M059J (cell line): ENCODE data around the gene NOTCH4. TPM values are rescaled to one million over a fixed set of nuclear protein-coding genes. Genes with fewer than 3 reads are reported as not detected.

Experiments
- DNase-seq: peaks from one replicate; pipeline ENCODE4 v3.0.0-alpha.2; 2012; ENCODE audit warnings: low read depth
- total RNA-seq: library from RNA; depleted of rRNA; stranded (reverse); fragments of >200 nt; shearing (Covaris generic); gene quantifications from 2 replicates; pipeline ENCODE4 v1.2.3, GENCODE V29; 2014

The NOTCH4 gene
- total RNA-seq, 1 experiment from 2014 or later = 2.2 TPM

DNA sequence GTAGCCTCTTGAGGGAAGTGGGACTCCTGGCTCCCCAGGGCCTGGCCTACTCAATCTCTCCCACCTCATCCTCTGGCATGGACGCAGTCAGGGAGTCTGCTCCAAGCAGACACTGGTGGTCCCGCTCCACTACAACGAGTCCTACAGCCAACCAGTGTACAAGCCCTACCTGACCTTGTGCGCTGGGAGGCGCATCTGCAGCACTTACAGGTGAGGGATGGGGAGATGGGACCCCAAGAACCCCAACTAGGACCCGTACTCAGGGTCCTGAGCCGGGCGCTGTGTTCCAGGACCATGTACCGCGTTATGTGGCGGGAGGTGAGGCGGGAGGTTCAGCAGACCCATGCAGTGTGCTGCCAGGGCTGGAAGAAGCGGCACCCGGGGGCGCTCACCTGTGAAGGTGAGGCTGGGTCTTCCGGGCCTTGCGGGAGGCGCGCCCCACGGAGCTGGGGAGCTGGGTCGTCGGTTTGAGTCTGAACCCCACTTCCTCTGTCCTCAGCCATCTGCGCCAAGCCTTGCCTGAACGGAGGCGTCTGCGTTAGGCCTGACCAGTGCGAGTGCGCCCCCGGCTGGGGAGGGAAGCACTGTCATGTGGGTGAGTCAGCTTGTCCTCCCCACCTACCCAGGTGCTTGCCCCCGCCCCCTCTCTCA lies 57.3 kb downstream of the NOTCH4 start:
- DNase-seq = no peak

DNA sequence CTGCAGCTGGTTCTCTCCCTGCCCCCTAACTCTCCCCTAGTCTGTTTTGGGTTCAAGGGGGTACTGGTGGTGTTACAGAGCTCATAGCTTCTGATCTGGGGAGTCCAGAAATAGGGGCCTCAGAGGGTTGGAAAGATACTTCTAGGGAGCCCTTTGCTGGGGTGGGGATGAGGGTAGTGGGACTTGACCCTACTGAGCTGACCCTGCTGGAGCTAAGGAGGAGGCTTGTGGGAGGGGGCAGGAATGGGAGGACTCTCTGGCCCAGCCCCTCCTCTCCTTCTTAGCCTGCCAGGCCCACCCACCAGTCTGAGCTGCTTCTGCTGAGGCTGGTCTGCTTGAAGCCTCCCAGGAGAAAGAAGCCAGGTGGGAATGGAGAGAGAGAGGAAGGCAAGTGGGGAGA lies 59.6 kb downstream of the NOTCH4 start, which contains the start of gene EGFL8:
EGFL8 (plus strand) TSS at position 301 of the 400 bp plus-strand sequence. CDS start 1,571 bp downstream, outside the sequence.
- DNase-seq = no peak

DNA sequence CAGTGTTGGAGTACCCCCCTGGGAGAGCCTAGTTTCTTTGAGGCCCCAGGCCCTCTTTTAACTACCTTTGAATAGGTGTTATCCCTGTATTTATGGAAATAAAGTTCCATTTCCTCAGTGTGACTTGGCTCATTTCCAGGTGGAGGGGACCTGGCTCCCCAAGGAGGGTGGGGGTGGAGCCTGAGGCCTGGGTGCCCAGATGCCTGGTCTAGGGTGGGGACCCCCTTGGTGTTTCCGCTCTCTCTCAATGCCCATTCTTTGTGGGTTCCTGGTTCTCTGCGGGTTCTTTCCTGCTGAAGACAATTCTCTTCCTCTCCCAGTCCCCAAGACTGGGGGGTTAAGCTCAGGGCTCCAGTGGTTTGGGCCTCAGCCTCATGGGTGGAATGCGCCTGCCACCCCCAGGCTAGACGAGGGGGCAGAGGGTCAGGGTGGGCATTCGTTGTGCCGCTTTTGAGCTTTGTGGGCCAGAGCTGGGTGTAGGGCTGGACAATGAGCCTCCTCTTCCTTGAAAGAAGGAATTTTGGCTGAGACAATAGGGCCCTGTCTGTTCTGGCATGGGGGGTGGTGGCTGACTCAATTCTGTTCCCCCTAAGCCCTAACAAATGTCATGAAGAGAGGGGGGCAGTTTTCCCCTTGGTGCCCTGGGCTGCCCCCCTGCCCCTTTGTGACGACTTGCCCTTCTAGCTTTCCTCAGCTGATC lies 60.2 kb downstream of the NOTCH4 start:
- no peak for DNase-seq

DNA sequence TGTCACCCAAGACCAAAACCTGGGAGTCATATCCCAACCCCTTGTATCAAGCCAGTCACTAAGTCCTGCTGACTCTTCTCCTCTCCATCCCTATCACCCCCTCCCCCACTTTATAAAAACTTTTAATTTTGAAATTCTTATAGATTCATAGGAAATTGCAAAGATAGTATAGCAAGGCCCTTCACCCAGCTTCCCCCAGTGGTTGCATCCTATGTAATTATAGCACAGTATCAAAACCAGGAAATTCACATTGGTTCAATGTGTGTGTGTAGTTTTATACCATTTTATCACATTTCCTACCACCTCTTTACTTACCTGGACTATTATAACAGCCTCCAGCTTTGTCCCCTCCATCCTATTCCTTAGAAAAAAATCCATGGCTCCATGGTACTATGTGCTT lies 65.8 kb downstream of the NOTCH4 start:
- DNase-seq = no peak

DNA sequence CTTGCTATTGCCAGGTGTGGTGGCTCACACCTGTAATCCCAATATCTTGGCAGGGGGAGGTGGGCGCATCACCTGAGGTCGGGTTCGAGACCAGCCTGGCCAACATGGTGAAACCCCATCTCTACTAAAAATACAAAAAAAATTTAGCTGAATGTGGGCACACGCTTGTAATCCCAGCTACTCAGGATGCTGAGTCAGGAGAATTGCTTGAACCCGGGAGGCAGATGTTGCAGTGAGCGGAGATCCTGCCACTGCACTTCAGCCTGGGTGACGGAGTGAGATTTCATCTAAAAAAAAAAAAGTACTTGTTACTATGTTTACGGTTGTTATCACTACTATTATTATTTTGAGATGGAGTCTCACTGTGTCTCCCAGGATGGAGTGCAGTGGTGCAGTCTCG lies 67.0 kb downstream of the NOTCH4 start:
- no peak for DNase-seq

DNA sequence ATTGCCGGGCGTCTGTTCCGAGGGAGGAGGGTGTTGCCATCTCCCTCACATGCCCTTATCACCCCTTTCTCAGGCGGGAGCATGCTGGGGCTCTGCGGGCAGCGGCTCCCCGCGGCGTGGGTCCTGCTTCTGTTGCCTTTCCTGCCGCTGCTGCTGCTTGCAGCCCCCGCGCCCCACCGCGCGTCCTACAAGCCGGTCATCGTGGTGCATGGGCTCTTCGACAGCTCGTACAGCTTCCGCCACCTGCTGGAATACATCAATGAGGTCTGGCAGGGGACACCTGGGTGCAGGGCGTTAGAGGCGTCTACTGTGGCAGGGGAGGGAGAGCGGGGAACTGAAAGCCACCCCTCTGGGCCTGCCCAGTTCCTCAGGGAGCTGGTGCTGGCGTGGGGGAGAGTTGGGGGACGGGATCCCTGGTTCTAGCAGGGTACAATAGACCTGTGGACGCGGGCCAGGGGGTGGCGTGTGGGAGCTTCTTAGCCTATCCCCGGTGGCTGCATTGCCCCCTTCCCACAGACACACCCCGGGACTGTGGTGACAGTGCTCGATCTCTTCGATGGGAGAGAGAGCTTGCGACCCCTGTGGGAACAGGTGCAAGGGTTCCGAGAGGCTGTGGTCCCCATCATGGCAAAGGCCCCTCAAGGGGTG lies 69.2 kb downstream of the NOTCH4 start:
- DNase-seq = peak; percentile 78

DNA sequence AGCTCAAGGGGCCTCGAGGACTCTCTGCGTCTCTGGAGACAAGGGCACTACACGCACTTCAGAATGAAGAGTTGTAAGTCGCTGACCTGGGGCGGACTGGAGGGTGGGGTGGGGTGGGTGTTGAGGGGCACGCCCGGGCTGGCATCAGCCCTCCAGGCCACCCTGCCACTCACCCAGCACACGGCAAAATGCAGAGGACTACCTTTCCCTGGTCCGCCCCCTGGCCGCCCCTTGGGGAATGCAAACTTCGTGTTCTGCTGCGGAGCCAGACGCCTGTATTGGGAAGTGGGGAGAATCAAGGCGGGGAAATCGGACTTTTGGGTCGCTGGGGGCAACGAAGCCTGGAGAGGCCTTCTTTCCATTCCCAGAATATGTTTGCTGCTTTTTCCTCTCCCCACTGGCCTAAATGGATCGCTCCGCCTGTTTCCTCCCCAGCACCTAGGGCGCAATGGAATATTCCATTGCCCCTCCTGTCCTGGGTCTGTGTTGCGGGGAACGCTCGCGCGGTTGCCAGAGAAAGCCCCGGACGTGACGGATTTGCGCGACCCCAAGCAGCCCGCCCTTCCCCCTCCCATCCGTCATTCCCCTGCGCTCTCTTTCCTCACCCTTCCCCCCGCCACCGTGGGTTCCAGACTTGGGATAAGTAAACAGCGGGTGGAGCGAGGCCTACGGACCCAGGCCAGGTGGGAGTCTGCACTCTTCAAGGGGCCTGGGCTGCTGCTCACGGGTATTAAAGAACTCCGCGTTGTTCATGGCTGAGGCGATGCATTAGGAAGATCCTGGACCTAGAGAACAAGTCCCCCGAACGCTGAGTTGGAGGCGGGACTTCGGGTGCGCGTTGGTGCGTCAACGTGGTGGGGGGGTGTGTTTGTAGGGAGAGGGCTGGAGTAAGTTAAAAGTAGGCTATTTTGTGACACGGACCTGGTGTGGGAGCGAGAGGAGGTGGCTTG lies 70.0 kb downstream of the NOTCH4 start, which contains the start of gene PPT2:
PPT2 (plus strand) TSS at position 578 of the 950 bp plus-strand sequence. CDS start 454 bp downstream, outside the sequence.
- DNase-seq = peak; percentile 87

DNA sequence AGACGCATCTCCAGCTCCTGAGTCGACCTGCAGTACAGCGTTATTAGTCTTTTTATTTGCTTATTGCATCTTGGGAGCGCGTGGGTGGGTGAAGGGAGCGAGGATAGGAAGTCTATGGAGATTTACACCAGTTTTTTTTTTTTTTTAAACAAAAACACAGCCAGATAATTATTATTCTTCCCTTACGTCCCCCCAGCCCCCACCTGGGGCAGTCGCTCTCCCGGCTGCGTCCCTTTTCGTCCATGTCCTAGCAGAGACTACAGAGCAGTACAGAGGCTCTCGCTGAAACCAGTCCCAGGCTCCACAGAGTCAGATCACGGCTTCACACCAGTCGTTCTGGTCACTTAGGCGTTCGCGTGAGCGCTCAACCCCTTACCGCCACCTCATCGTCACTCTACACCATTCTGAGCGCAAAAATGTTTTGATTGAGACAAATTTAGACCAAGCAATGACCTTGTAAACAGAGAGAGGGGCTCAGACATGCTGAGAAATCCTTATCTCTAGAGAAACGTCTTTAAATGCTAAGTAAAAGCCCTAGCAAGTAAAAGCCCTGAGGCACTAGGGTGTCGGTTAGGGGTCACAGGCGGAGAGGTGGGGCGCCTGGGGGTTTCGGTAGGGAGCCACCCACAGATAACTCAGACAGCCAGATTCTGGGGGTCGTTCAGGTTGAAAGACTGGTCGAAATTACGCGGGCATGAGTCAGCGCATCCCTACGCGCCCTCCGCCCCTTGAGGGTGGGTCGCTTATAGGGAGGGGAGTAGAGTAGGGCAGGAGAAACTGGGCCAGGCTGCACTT lies 70.9 kb downstream of the NOTCH4 start:
- no peak for DNase-seq

DNA sequence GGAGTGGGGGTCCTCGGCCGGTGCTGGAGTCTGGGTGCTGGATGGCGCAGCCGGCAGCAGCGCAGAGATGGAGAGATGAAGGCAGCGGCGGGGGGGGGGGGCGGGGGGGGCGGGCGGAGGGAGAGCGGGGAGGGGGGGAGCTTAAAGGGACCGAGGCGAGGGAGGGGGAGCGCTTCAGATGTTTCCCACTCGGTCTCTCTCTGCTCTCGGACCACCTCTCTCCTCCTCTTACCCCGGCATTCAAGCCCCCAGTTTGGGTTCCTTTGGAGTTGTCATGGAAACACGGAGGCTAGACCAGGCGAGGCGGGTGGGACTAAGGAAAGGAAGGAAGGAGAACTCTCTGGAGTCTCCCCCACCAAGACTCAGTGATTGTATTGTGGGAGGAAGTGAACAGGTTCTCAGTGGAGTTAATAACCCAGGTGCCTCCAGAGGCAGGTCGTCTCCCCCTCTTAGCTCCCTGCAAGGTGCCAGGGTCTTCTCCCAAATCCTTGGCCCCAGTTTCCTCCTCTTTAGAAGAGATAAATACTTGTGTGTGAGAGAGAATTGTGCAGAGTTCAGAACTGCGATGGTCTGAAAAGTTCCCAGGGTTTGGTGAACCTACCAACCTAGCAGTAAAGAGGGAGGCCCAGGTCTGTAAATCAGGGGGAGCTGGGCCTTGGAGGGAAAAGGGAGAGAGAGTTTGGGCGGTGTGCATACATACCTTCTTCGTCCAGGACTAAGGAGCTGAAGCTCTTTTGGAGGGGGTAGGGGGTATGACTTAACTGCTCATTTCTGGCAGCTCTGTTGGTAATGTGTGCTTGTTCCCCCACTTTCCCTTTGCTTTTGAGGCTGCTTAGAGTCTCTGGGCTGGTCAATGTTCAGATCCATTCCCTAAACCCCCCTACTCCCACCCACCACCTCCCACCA lies 71.8 kb downstream of the NOTCH4 start, which contains the start of gene PRRT1:
PRRT1 (minus strand) TSS at position 77 of the 906 bp plus-strand sequence. CDS start 112 bp downstream, outside the sequence.
- no peak for DNase-seq

DNA sequence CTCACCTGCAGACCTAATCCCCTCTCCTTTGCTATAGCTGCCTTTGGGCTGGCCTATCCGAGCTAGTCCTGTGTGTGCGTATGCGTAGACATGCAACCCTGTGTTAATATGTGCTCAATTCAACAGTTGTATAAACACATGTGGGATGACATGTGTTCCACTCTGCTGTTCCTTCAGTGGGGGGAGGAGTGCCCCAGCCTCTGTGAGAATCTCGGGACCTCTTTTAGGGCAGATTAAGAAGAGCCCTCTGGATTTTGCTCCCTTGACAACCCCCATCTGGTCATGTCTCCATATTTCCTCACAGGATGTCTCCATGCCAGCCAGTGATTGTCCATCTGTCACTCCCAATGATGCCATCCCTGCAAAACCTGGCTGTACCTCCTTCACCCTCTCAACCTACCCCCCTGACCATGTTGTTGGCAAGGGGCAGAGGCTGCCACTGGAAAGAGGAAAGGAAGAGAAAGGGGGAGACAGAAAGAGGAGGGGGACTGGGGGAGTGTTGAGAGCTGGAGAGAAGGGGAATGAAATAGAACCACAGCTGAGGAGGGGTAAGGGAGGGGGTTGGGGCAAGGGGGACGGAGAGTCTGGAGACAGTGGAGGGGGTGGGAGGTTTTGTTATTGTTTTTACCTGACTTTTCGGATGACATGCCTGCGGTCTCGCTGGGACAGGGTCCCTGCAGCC lies 72.5 kb downstream of the NOTCH4 start:
- DNase-seq = no peak

DNA sequence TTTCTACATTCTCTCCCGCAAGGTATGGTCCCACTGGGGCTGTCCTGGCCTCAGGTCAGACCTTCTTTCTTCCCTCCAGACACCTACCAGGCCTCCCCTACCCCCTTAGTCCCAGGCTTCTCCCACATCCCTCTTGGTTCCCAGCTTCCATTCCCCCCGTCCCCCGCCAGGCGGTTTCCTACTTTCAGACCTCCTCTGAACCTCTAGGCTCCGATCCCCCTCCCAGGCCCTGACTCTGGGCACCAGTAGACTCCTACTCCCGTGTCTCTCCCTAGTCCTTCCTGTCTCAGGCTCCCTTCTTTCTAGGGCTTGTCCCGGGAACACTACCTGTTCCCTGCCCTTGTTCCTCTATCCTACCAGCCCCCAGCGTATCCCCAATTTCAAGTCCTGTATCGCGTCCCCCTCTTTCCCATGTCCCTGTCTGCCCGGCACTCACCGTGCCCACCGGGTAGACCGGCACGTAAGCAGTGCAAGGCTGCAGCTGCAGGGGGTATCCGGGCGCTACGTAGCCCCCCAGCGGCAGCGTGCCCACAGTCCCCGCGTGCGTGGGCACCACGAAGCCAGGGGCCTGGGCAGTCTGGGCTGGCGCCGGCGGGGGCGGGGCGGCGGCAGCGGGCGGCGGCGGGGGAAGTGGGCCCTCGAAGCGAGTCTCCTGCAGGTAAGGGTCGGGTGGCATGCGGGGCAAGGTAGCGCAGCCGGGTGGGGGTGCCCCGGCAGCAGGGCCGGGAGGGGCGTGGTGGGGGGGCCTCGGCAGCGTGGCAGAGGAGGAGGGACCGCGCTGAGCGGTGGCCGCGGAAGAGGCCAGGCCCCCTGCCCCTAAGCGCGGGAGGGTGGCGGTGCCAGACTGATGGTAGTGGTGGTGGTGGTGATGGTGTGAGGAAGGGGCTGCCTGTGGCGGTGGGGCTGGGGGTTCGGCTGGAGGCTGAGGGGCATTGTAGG lies 73.7 kb downstream of the NOTCH4 start:
- no peak for DNase-seq

DNA sequence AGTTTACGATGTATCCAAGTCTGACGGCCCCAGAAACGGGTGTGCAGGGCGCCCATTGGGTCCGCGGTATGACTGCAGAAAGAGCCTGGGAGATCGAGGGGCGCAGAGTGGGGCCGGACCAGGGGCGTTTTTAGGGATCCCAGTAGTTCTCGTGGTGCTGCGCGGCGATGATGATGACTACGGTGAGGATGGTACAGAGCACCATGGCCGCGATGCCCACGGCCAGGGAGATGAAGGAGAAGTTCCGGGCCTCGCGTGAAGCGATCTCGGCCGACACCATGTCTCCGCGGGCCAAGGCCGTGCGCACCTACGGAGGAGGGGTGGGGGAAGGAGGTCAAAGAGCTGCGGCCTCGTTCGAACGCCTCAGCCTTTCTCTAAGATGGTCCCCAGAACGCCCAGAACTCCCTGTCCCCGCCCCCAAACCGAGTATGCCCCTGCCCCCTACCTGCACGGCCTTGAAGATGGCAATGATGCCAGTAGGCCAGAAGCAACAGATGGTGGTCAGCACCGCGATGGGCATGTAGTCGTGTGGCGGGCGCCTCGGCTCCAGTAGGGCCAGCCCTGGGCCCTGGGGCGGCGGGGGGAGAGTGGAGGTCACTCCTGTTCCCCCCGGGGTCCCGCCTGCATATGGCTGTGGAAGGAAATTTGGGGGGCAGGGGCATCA lies 74.6 kb downstream of the NOTCH4 start:
- no peak for DNase-seq

DNA sequence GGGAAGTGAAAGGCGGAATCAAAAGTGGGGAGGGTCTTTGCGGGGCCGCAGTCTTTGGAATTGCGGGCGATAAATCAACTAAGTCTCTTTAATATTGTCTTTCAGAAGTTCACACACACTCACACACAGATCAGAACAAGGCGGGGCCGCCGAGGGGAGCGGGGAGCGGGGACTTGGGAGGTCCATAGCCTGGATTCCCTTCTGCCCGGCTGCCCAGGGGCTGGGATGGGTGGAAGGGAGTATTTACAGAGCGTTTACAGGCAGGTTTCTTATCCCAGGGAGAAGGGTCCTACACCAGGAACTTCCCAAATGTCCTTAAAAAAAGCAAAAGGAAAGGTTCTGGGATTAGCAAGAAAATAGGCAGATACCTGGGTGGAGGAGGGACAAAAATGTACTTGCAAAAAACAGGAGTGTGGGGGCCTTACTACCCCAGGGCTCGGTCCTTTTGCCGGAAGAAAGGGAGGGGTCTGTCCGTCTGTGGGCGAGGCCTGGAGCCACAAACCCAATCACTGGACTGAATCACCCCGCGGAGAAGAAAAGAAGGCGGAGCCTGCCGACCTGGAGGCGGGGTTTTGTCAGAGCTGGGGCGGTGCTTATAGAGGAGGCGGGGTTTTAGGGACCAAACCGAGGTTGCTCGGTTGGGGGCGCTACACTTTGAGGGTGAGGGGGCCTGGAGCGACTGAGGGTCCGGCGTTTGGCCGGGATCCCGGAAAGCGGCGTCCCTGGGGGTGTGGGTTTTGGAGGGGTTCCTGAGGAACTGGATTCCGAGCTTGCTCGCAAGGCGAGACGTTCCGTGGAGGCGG lies 75.4 kb downstream of the NOTCH4 start:
- no peak for DNase-seq

DNA sequence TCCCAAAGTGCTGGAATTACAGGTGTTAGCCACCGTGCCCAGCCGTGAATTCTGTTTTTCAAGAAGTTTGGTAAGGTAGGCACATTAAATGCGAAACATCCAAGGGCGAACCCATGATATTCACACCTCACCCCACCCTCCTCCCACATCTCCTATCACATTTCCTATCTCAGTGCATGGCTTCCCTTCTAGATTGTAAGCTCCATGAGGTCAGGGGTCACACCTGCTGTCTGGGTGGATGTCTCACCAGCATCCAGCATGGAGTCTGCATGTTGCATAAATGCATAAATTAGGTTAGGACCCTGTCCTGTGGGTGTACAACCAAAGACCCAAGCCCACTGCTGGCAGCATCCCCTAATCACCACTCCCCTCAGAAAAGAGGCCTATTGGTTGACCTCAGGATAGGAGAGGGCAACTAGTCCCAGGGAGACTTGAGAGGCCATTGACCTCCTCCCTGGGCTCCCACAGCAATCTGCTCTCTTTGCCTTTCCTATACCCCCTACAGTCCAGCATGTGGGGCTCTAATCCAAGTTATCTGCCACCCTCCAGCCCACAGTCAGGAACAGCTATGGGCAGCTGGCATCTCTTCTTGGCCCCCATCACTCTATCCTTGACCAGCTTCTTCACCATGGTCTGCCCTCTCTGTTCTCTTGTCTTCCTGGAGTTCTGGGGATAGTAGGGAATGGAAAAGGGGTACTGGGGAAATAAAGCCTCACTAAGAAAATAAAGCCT lies 76.3 kb downstream of the NOTCH4 start:
- no peak for DNase-seq

DNA sequence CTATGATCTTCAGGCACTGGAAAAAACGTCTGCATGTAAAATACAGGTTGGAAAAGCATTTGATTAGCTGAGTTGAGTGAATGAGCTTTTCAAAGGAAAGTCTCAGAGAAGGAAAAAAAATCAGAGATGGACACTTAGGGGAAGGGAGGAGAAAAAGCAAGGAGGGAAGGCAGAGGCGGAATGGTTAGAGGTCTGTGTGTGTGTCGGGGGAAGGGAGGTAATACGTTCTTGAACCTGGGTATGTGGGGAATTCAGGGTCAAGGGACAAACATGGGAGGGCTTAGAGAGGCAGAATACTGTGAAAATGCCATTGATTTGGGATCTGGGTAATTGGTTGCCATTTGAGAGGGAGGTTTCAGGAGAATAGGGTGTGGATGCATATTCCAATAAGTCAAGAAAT lies 77.2 kb downstream of the NOTCH4 start:
- no peak for DNase-seq

DNA sequence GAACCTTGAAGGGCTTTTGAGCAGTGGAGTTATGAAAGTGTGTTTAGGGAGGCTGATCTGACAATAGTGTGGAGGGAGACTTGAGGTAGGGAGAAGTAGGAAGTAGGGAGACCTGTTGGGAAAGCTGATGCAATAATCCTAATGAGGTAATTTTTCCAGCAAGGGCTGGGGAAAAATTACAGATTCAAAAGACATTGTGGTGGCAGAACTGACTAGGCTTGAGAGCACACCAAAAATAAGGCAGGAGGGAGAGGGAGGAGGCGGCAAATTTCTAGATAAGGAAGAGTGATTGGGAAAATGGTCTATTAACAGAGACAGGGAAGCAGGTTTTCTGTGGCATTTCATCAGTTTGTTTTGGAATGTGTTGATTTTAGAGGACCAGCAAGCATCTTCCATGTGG lies 77.6 kb downstream of the NOTCH4 start:
- DNase-seq = no peak
